ENCODE results near the gene PTMA. TPM values are rescaled to one million over a fixed set of nuclear protein-coding genes. Genes with fewer than 3 reads are reported as not detected.
A peak's percentile ranks its signal among the peaks of the same experiment; 100 is the strongest.
"Not testable (repeated sequence)": the region's sequence is repeated elsewhere in the genome, so short reads cannot be mapped to it uniquely, and the experiment has no call there.

The PTMA gene
- 1,000 to 10,000 TPM in 2 of 4 donors, 100 to 1,000 TPM in 2; 811 to 1,206 (median 976) TPM for total RNA-seq

- intact Hi-C loops (cut with DNase I; ENCODE audit: low total_unique reads), result no loop called here
- H3K4me3 ChIP-seq (ENCODE audit: low read depth, poor library complexity, severe bottlenecking), result peak within 1 kb of the TSS; percentile 100
- peak; percentile 100 for DNase-seq (ENCODE audit: low spot score in 2 of 2)
- 0 to 1% methylated on average over 44 to 51 of the region's 97 CpGs for WGBS, 2 donors
- TF ChIP-seq POLR2A (IDR thresholded peaks at IDR 0.05), result peak in 1 of 2 donors; percentile 96
- TF ChIP-seq CTCF (IDR thresholded peaks at IDR 0.05), result no peak
These were observed at the start of gene PTMA for GRCh38 chr2:231707927-231708772. Gene PTMA, plus strand, starts transcription at chr2:231708525. Its CDS starts 182 bp downstream, at chr2:231708707.

GRCh38 chr2:231660073-231660472 lies 48.3 kb upstream of the PTMA start:
- intact Hi-C loops (cut with DNase I; ENCODE audit: low total_unique reads); DNase-seq (ENCODE audit: low spot score in 2 of 2); H3K4me3 ChIP-seq (ENCODE audit: low read depth, poor library complexity, severe bottlenecking): not testable (repeated sequence)
- WGBS, 2 donors, result 89 to 92% methylated on average over 7 of the region's 7 CpGs

- intact Hi-C loops (cut with DNase I; ENCODE audit: low total_unique reads), result no loop called here
- DNase-seq (ENCODE audit: low spot score in 2 of 2), result no peak
- TF ChIP-seq POLR2A (IDR thresholded peaks at IDR 0.05), result no peak
- no peak for TF ChIP-seq CTCF (IDR thresholded peaks at IDR 0.05)
- WGBS, 2 donors, result 85 to 89% methylated on average over 8 of the region's 8 CpGs
- H3K4me3 ChIP-seq (ENCODE audit: low read depth, poor library complexity, severe bottlenecking), result no peak overlapping the region
These were observed 47.5 kb upstream of the PTMA start for GRCh38 chr2:231660860-231661259.

GRCh38 chr2:231661422-231662027 lies 46.8 kb upstream of the PTMA start:
- intact Hi-C loops (cut with DNase I; ENCODE audit: low total_unique reads), result no loop called here
- no peak for TF ChIP-seq POLR2A (IDR thresholded peaks at IDR 0.05)
- no peak for TF ChIP-seq CTCF (IDR thresholded peaks at IDR 0.05)
- no peak for DNase-seq (ENCODE audit: low spot score in 2 of 2)
- no peak overlapping the region for H3K4me3 ChIP-seq (ENCODE audit: low read depth, poor library complexity, severe bottlenecking)
- 60% methylated on average over 28 of the region's 28 CpGs for WGBS, 2 donors

- DNase-seq (ENCODE audit: low spot score in 2 of 2), result peak; percentile 92 to 99
- intact Hi-C loops (cut with DNase I; ENCODE audit: low total_unique reads), result no loop called here
- 11 to 48% methylated on average over 5 to 46 of the region's 87 CpGs for WGBS, 2 donors
- no peak overlapping the region for H3K4me3 ChIP-seq (ENCODE audit: low read depth, poor library complexity, severe bottlenecking)
- TF ChIP-seq POLR2A (IDR thresholded peaks at IDR 0.05) (no peak), CTCF (IDR thresholded peaks at IDR 0.05) (no peak)
These were observed 46.1 kb upstream of the PTMA start for GRCh38 chr2:231662028-231662810.

All from lower leg skin (tissue), 4 donors.